SJCRH30 (cell line): ENCODE measurements around the gene FGD2. TPM values are rescaled to one million over a fixed set of nuclear protein-coding genes. Genes with fewer than 3 reads are reported as not detected.
A peak's percentile ranks its signal among the peaks of the same experiment; 100 is the strongest.

Source experiments
- DNase-seq, 2 experiments: peaks; one replicate each; pipeline ENCODE4 v3.0.0-alpha.2; 2015 to 2020
- H3K27ac ChIP-seq: fragments of 250-450 bp; sonication (Bioruptor Pico); 2 replicates; pipeline ENCODE4 v1.5.1; 2020; ENCODE audit warnings: mild to moderate bottlenecking, moderate library complexity
- H3K27me3 ChIP-seq: fragments of 250-450 bp; sonication (Bioruptor Pico); 2 replicates; pipeline ENCODE4 v1.5.1; 2020; ENCODE audit warnings: mild to moderate bottlenecking, moderate library complexity
- H3K36me3 ChIP-seq: fragments of 250-450 bp; sonication (Bioruptor Pico); 2 replicates; pipeline ENCODE4 v1.5.1; 2020; ENCODE audit warnings: mild to moderate bottlenecking, moderate library complexity
- H3K4me1 ChIP-seq: fragments of 250-450 bp; sonication (Bioruptor Pico); 2 replicates; pipeline ENCODE4 v1.5.1; 2020; ENCODE audit warnings: mild to moderate bottlenecking, moderate library complexity
- H3K4me3 ChIP-seq: fragments of 250-450 bp; sonication (Bioruptor Pico); 2 replicates; pipeline ENCODE4 v1.5.1; 2020; ENCODE audit warnings: mild to moderate bottlenecking, moderate library complexity
- H3K9me3 ChIP-seq: fragments of 250-450 bp; sonication (Bioruptor Pico); replicated peaks from 2 replicates; pipeline ENCODE4 v1.5.1; 2020; ENCODE audit warnings: mild to moderate bottlenecking, moderate library complexity
- total RNA-seq: library from RNA; depleted of rRNA; stranded (reverse); fragments of >200 nt; shearing (Covaris generic); gene quantifications from 2 replicates; pipeline ENCODE4 v1.2.3, GENCODE V29; 2014

Gene FGD2
- total RNA-seq, 1 experiment from 2014 or later = not detected

DNA sequence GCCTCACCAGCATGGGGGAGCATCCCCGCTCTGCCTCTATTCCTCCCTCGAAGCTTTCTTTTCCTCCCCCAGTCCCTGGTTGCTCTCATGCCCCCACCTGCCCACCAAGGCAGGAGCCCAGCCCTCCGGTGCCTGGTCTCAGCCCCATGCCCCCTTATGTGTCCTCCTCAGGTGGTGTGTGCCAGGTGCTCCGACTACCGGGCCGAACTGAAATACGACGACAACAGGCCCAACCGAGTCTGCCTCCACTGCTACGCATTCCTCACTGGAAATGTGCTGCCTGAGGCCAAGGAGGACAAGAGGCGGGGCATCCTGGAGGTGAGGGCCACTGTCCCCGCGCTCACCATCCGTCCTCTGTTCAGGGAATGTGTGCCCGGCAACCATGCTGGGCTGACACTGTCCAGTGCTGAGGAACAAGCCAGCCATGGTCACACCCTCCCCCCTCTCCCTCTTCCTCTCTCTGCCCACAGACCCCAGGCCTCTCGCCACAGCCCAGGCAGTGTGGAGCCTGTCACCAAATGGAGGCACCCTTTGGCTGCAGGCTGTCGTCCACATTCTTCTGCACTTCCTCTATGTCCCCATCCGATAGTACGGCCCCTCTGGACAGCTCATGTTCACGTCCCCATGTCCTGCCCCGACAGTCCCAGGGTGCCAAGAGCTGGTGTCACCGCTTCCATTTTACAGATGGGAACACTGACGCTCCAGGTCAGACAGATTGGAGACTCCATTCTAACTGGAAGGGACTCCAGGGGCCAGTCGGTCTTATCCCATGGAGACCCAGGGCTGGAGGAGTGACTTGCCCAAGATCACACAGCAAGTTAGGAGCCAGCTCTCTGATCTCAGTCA is 20.4 kb downstream of the FGD2 start:
- H3K27ac ChIP-seq = no peak overlapping the region
- peaks cover 5% of the 10 kb centered on the region; the same call in 1 of the 2 replicates for H3K9me3 ChIP-seq
- H3K4me1 ChIP-seq = no peaks in the 10 kb centered on the region
- no peaks in the 10 kb centered on the region for H3K36me3 ChIP-seq
- DNase-seq = no peak
- H3K27me3 ChIP-seq = no peaks in the 10 kb centered on the region; the same call in 1 of the 2 replicates
- no peak overlapping the region for H3K4me3 ChIP-seq

DNA sequence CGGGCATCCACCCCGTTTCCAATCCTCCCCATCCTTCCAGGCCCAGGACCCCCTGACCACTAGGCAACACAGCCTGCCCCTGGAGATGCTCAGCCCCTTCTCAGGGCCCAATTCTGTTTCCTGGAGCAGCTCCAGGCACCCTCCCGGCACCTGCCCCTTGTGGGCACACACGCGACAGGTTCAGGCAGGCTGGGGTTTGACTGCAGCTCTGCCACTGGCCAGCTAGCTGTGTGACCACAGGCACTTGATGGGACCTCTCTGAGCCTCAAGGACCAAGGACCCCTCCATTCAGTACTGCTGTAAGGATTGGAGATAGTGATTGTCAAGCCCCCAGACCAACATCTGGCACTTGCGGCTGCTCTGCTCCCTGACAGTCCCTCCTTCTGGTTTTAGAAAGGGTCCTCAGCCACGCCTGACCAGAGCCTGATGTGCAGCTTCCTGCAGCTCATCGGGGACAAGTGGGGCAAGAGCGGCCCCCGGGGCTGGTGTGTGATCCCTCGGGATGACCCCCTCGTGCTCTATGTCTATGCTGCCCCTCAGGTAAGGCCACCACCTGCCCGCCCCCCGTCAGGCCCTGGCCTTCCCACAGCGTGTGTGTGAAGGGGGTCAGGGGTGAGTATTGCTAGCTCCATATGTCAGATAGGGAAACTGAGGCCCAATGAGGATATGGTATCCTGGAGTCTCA is 21.7 kb downstream of the FGD2 start:
- DNase-seq = no peak
- Histone ChIP-seq H3K4me1 (no peaks in the 10 kb centered on the region), H3K36me3 (no peaks in the 10 kb centered on the region), H3K4me3 (no peak overlapping the region), H3K27ac (no peak overlapping the region), H3K9me3 (peaks cover 5% of the 10 kb centered on the region; the same call in 1 of the 2 replicates), H3K27me3 (no peaks in the 10 kb centered on the region)

DNA sequence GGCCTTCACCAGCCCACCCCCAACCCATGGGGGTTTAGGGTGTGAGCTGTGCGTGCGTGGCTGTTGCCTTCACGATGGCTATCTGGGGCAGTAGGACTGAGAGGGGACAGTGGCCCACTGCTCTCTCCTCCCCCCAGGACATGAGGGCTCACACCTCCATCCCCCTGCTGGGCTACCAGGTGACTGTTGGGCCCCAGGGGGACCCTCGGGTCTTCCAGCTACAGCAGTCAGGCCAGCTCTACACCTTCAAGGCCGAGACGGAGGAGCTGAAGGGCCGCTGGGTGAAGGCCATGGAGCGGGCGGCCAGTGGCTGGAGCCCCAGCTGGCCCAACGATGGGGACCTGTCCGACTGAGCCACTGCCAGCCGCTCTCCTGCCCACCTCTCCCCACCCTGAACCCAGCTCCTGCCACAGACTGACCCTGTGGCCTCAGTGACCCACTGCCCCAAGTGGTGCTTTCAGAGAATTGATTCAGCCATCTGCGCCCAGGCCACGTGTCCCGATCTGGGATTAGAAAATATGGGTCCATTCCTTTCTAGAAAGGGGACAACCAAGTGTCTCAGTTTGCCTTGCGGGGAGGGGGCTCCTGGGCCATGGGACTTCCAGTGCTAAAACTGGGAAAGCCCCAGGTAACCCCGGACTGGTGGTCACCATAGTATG is 22.5 kb downstream of the FGD2 start:
- no peaks in the 10 kb centered on the region for H3K4me1 ChIP-seq

DNA sequence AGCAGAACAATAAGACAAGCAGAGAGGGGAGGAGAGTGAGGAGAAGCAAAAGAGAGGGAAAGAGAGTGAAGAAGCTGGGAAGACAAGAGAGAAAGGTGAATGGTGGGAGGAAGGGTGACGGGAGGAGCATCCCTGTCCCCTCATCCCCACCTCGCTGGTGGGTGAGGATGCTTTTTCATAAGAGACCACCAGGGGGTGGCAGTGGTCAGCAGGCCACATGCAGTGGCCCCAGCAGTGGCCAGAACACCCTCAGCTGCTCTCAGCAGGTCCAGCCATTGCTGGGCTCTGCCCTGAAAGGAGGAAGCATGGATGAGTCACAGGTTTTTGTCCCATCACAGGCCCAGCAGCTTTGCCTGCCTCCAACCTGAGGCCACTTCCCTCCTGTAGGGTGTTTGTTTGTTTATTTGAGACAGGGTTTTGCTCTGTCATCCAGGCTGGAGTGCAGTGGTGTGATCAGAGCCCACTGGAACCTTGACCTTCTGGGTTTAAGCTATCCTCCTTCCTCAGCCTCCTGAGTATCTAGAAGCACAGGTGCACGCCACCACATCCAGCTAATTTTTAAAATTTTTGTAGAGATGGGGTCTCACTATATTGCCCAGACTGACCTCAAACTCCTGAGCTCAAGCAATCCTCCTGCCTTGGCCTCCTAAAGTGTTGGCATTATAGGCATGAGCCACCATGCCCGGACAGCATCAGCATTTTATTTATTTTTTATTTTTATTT is 24.0 kb downstream of the FGD2 start:
- no peak overlapping the region for H3K27ac ChIP-seq
- peaks cover 5% of the 10 kb centered on the region; the same call in 1 of the 2 replicates for H3K9me3 ChIP-seq
- no peaks in the 10 kb centered on the region for H3K36me3 ChIP-seq
- no peaks in the 10 kb centered on the region for H3K4me1 ChIP-seq
- peak; percentile 84 to 85 for DNase-seq
- H3K4me3 ChIP-seq = no peak overlapping the region
- H3K27me3 ChIP-seq = no peaks in the 10 kb centered on the region

More for the DNA sequence above, 22.5 kb downstream of the FGD2 start:
- H3K9me3 ChIP-seq = peaks cover 5% of the 10 kb centered on the region; the same call in 1 of the 2 replicates
- H3K27ac ChIP-seq = no peak overlapping the region
- no peaks in the 10 kb centered on the region for H3K27me3 ChIP-seq
- DNase-seq = no peak
- no peak overlapping the region for H3K4me3 ChIP-seq
- no peaks in the 10 kb centered on the region for H3K36me3 ChIP-seq

DNA sequence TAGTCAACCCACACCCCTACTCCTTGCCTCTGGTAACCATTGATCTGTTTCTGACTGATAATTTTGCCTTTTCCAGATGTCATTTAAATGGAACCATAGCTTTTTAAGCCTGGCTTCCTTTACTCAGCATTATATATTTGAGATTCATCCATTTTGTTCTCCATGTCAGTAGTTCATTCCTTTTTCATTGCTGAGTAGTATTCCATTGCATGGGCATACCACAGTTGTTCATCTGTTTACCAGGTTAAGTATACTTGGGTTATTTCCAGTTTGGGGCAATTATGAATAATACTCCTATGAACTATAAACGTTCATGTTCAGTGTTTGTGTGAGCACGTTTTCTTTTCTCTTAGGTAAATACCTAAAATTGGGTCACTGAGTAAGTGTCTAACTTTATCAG is 25.1 kb downstream of the FGD2 start:
- H3K27me3 ChIP-seq = no peaks in the 10 kb centered on the region
- DNase-seq = no peak

DNA sequence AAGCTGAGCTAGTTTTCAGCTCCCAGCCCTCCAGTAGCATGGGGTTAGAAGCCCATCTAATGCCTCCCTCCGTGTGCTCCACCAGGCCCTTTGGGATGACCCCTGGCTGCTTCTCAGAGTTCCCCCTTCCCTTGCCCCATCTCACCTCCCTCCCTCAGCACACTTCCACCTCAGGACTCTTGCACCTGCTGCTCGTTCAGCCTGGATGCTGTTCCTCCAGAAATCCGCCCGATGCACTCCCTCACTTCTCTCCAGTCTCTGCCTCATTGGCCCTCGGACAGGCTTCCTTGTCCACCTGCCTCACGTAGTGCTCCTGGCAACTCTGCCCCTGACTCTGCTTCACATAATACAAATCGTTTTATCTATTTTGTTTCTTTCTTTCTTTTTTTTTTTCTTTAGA is 26.8 kb downstream of the FGD2 start:
- Histone ChIP-seq H3K27me3 (no peaks in the 10 kb centered on the region), H3K27ac (no peak overlapping the region), H3K36me3 (no peaks in the 10 kb centered on the region), H3K4me1 (no peaks in the 10 kb centered on the region), H3K9me3 (peaks cover 5% of the 10 kb centered on the region; the same call in 1 of the 2 replicates), H3K4me3 (no peak overlapping the region)
- no peak for DNase-seq

More for the DNA sequence above, 25.1 kb downstream of the FGD2 start:
- H3K4me1 ChIP-seq = no peaks in the 10 kb centered on the region
- H3K4me3 ChIP-seq = no peak overlapping the region
- H3K36me3 ChIP-seq = no peaks in the 10 kb centered on the region
- peaks cover 5% of the 10 kb centered on the region; the same call in 1 of the 2 replicates for H3K9me3 ChIP-seq
- no peak overlapping the region for H3K27ac ChIP-seq

DNA sequence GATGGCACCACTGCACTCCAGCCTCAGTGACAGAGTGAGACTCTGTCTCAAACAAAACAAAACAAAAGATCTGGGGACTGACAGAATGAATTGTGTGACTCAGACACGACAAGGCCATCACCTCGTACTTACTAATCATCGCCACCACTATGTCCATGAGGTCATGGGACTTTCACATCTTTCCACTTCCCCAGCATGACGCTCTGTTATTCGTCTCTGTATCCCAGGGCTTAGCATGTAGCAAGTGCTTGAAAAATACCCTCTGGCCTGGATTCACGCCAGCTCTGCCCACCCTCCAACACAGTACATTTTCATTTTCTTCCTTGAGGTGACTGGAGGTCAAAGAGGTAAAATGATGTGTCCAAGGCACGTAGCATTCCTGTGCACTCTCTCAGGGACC is 27.8 kb downstream of the FGD2 start:
- no peak for DNase-seq
- H3K36me3 ChIP-seq = no peaks in the 10 kb centered on the region
- no peaks in the 10 kb centered on the region for H3K4me1 ChIP-seq
- no peak overlapping the region for H3K27ac ChIP-seq
- H3K9me3 ChIP-seq = peaks cover 5% of the 10 kb centered on the region; the same call in 1 of the 2 replicates
- no peak overlapping the region for H3K4me3 ChIP-seq
- H3K27me3 ChIP-seq = no peaks in the 10 kb centered on the region

DNA sequence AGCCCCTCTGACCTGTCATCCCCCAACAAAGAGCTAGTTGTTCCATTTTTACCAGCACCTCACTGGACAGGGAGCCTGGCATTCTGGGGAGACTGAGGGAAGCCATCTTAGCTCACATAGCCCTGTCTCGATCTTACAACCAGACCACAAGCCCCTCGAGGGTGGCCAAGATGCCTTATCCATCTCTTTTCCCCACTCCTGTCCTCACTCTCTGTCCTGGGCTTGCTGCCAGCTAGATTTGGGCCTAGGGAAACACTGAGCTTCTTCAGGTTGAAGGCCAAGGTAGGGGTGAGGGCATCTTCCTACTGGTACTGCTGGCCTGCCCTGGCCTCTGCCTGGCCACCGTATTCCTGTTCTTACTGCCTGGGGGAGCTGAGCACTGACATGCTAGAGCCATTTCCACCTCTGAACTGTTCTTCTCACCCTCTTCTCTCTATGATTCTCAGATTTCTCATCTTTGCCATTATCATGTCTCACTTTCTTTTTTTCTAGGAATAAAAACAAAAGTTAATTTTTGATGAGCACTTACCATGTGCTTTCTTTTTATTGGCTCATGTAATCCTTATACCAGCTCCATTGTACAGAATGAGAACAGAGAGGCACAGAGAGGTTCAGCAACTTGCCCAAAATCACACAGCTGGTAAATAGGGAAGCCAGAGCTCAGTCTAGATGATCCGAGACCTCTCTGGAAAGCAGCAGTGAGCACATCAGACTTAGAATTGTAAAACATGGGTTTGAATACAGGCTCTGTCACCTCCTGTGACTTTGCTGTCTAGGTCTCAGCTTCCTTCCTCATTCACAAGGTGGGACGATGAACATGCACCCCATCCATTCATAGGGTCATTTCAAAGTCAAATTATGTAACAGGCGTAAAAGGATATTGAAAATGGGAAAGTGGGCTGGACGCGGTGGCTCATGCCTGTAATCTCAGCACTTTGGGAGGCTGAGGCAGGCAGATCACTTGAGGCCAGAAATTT is 28.7 kb downstream of the FGD2 start:
- no peaks in the 10 kb centered on the region for H3K36me3 ChIP-seq
- no peak for DNase-seq
- peaks cover 5% of the 10 kb centered on the region; the same call in 1 of the 2 replicates for H3K9me3 ChIP-seq
- H3K27me3 ChIP-seq = 0 out of 2 replicates have a peak, but pooled peaks cover 4% of the 10 kb centered on the region
- H3K4me3 ChIP-seq = no peak overlapping the region
- H3K27ac ChIP-seq = no peak overlapping the region
- H3K4me1 ChIP-seq = no peaks in the 10 kb centered on the region

DNA sequence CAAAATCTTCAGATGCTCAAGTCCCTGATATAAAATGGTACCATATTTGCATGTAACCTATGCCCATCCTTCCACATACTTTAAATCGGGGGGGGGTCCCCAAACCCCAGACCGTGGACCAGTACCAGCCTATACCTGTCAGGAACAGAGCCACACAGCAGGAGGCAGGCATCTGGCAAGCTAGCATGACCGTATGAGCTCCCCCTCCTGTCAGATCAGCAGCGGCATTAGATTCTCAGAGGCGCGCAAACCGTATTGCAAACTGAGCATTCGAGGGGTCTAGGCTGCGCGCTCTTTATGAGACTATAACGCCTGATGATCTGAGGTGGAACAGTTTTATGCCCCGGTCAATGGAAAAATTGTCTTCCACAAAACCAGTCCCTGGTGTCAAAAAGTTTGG is 30.7 kb downstream of the FGD2 start:
- no peak for DNase-seq
- no peaks in the 10 kb centered on the region; the same call in 1 of the 2 replicates for H3K9me3 ChIP-seq
- H3K4me1 ChIP-seq = no peaks in the 10 kb centered on the region
- no peak overlapping the region for H3K27ac ChIP-seq
- H3K27me3 ChIP-seq = 0 out of 2 replicates have a peak, but pooled peaks cover 4% of the 10 kb centered on the region
- no peak overlapping the region for H3K4me3 ChIP-seq
- no peaks in the 10 kb centered on the region for H3K36me3 ChIP-seq

DNA sequence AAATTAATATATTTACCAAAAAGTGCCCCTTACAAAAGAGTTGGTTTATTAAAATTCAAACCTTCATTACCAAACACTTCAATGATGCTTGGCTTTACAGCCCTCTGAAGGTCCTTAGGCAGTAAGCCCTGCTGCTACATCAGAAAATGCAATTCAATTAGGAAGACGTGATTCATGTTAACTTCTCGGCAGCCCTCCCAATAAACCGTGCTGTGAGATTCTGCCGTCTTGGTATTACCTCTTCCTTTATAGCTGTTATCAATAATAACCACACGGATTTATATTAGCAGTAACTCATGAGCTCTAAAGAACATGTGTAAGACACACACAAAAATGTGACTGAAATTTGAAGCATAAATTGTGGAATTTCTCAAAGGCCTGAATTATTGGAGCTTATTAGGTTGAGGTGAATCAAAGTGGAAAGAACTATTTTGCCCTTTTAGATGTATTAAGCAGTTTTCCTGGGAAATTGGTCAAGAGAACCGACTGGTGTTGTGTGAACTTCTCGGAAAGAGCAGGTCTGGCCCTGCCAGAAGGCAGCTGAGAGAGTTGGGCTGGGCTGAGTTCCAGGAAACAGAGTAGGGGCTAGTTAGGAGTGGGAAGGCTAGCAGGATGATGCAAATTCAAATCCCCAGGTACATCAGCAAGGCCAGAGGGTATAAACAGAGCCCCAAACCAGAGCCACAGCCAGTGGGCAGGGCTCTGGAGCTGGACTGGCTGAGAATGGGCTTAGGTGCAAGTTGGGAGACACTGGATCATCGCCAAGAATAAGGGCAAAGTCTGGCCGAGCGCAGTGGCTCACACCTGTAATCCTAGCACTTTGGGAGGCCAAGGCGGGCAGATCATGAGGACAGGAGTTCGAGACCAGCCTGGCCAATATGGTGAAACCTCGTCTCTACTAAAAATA is 33.1 kb downstream of the FGD2 start:
- H3K9me3 ChIP-seq = no peaks in the 10 kb centered on the region; the same call in 1 of the 2 replicates
- H3K36me3 ChIP-seq = no peaks in the 10 kb centered on the region
- no peak overlapping the region for H3K4me3 ChIP-seq
- no peak overlapping the region for H3K27ac ChIP-seq
- no peaks in the 10 kb centered on the region for H3K4me1 ChIP-seq
- 0 out of 2 replicates have a peak, but pooled peaks cover 4% of the 10 kb centered on the region for H3K27me3 ChIP-seq
- DNase-seq = no peak

DNA sequence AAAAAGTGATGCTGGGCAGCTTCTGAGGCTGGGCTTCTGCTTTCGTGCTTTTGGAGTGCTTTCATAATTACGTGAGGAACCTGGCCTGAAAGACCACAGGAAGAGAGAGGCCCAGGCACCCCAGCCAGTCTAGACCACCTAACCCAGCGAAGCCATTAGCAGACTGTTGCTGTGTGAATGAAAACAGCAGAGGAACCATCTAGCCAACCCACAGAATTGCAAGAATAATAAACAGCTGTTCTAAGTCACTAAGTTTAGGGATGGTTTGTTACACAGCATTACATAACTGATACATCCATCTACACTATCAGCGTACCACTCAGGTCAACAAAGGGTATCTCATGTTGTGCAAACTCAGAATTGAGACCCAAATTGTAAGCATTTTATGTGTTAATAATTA is 34.5 kb downstream of the FGD2 start:
- Histone ChIP-seq H3K27me3 (0 out of 2 replicates have a peak, but pooled peaks cover 4% of the 10 kb centered on the region), H3K9me3 (no peaks in the 10 kb centered on the region; the same call in 1 of the 2 replicates), H3K27ac (no peak overlapping the region), H3K36me3 (no peaks in the 10 kb centered on the region), H3K4me1 (no peaks in the 10 kb centered on the region), H3K4me3 (no peak overlapping the region)
- no peak for DNase-seq

DNA sequence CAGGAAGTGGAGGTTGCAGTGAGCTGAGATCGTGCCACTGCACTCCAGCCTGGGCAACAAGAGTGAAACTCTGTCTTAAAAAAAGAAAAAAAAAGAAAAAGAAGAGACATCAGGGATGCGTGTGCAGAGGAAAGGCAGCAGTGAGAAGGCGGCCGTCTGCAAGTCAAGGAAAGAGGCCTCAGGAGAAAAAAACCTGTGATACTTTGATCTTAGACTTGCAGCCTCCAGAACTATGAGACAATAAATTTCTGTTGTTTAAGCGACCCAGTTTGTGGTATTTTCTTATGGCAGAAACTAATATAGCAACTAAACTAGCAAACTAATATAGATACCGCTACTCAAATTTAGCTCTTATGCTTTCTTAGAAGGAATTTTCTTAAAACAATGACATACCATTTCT is 36.1 kb downstream of the FGD2 start:
- Histone ChIP-seq H3K9me3 (no peaks in the 10 kb centered on the region; the same call in 1 of the 2 replicates), H3K27ac (no peak overlapping the region), H3K36me3 (no peaks in the 10 kb centered on the region), H3K4me3 (no peak overlapping the region), H3K27me3 (0 out of 2 replicates have a peak, but pooled peaks cover 4% of the 10 kb centered on the region), H3K4me1 (no peaks in the 10 kb centered on the region)
- DNase-seq = no peak
